Measurements from ENCODE around the gene SMTNL1. TPM values are rescaled to one million over a fixed set of nuclear protein-coding genes. Genes with fewer than 3 reads are reported as not detected.

Gene SMTNL1
- total RNA-seq, 1 experiment from 2014 or later = not detected

DNA sequence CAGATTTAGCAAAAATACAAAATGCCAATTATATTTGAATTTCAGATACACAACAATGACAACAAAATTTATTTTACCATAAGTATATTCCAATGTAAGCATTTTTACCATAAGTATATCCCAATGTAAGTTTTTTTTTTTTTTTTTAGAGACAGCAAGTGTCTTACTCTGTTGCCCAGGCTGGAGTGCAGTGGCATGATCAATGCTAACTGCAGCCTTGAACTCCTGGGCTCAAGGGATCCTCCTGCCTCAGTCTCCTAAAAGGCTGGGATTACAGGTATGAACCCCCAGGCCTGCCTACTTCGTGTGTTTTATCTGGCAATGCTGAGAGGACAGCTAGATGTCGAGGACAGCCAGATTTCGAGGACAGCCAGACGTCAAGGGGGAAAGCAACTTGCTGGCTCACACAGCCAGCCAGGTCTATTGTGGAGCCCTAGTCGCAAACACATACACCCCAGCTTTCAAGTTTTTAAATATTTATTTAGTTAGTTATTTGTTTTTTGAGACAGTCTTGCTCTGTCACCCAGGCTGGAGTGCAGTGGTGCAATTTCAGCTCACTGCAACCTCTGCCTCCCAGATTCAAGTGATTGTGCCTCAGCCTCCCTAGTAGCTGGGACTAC, 59.0 kb downstream of the SMTNL1 start:
- Histone ChIP-seq H2BK12ac (ENCODE audit: insufficient read length, low read depth, low read length) (no peak overlapping the region), H3K23me2 (ENCODE audit: insufficient read length, low read depth, low read length, poor library complexity, severe bottlenecking) (peaks cover 8% of the 10 kb centered on the region), H2BK5ac (ENCODE audit: insufficient read length, low read length) (no peak overlapping the region), H3K14ac (ENCODE audit: insufficient read depth, low read length) (no peak overlapping the region), H2AFZ (ENCODE audit: low read length) (no peak overlapping the region), H3K9me3 (ENCODE audit: control insufficient read depth, low read depth, low read length) (no peaks in the 10 kb centered on the region), H3K18ac (ENCODE audit: insufficient read length, low read depth, low read length) (no peak overlapping the region), H2BK120ac (ENCODE audit: low read depth, low read length, poor library complexity, severe bottlenecking) (no peak overlapping the region), H3K4ac (ENCODE audit: low read depth, low read length) (no peak overlapping the region), H2BK15ac (ENCODE audit: low read depth, low read length) (no peak overlapping the region), H3T11ph (ENCODE audit: low read length) (no peak overlapping the region), H3K4me2 (ENCODE audit: insufficient read depth, insufficient read length, low read length) (no peak overlapping the region), H4K5ac (ENCODE audit: insufficient read length, low read depth, low read length) (no peak overlapping the region), H4K20me1 (ENCODE audit: control insufficient read depth, insufficient read depth, insufficient read length) (no peaks in the 10 kb centered on the region), H3K4me1 (ENCODE audit: insufficient read depth, low read length) (peaks cover 4% of the 10 kb centered on the region; the same call in 1 of the 2 replicates), H3K27ac (ENCODE audit: insufficient read length, low read depth, low read length) (no peak overlapping the region), H2AK5ac (ENCODE audit: insufficient read length, low read length) (no peak overlapping the region), H3K23ac (ENCODE audit: insufficient read length, low read depth, low read length) (no peak overlapping the region), H3K9ac (ENCODE audit: extremely low read depth, insufficient read length, low read length) (no peak overlapping the region), H3K79me1 (ENCODE audit: insufficient read depth, low read depth, low read length, poor library complexity, severe bottlenecking) (no peaks in the 10 kb centered on the region), H4K8ac (replicated peaks; ENCODE audit: insufficient read length, low read depth, low read length) (no peak overlapping the region), H3K56ac (ENCODE audit: insufficient read length, low read depth, low read length) (no peak overlapping the region), H3K27me3 (ENCODE audit: insufficient read depth, low read length) (no peaks in the 10 kb centered on the region), H2BK20ac (ENCODE audit: low read depth, low read length, poor library complexity, severe bottlenecking) (no peak overlapping the region), H4K91ac (ENCODE audit: insufficient read length, low read depth, low read length) (no peak overlapping the region), H3K79me2 (ENCODE audit: insufficient read depth, low read length) (no peaks in the 10 kb centered on the region)
- TF ChIP-seq, protein P1, sequence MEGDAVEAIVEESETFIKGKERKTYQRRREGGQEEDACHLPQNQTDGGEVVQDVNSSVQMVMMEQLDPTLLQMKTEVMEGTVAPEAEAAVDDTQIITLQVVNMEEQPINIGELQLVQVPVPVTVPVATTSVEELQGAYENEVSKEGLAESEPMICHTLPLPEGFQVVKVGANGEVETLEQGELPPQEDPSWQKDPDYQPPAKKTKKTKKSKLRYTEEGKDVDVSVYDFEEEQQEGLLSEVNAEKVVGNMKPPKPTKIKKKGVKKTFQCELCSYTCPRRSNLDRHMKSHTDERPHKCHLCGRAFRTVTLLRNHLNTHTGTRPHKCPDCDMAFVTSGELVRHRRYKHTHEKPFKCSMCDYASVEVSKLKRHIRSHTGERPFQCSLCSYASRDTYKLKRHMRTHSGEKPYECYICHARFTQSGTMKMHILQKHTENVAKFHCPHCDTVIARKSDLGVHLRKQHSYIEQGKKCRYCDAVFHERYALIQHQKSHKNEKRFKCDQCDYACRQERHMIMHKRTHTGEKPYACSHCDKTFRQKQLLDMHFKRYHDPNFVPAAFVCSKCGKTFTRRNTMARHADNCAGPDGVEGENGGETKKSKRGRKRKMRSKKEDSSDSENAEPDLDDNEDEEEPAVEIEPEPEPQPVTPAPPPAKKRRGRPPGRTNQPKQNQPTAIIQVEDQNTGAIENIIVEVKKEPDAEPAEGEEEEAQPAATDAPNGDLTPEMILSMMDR (conservative IDR thresholded peaks at IDR 0.05) = no peak
- peaks cover 24 to 59% of the 10 kb centered on the region in 2 experiments for H3K4me1 Mint-ChIP-seq
- peak overlapping the region in 1 of 2 experiments; percentile 79; a peak in 3 of 5 replicates for H3K4me3 Mint-ChIP-seq
- H3K36me3 Mint-ChIP-seq (ENCODE audit: insufficient read depth in 1 of 3, low read depth in 3 of 3) = peaks cover 9 to 15% (median 10%) of the 10 kb centered on the region in 3 experiments; a peak in 5 of 7 replicates
- H3K9me3 Mint-ChIP-seq = no peaks in the 10 kb centered on the region
- DNase-seq = no peak
- no peaks in the 10 kb centered on the region for H3K27me3 Mint-ChIP-seq (ENCODE audit: low read depth)
- H3K27ac Mint-ChIP-seq = no peak overlapping the region; a peak in 3 of 7 replicates
- no CpG with 5 or more reads among the region's 5 CpGs for WGBS (ENCODE audit: extremely low coverage, insufficient read length, low lambda C conversion rate)

Measured in H9 (cell line).